Measurements from ENCODE around the gene CUTA. TPM values are rescaled to one million over a fixed set of nuclear protein-coding genes. Genes with fewer than 3 reads are reported as not detected.
A peak's percentile ranks its signal among the peaks of the same experiment; 100 is the strongest.
"Not testable (repeated sequence)": the region's sequence is repeated elsewhere in the genome, so short reads cannot be mapped to it uniquely, and the experiment has no call there.

CUTA gene
- total RNA-seq, 1 experiment from 2014 or later, result 158 TPM

GRCh38 chr6:33397541-33397940 is 20.4 kb downstream of the CUTA start:
- no peak for DNase-seq
- H3K4me3 ChIP-seq, result no peak overlapping the region
- H3K9me3 ChIP-seq, result no peaks in the 10 kb centered on the region
- no peaks in the 10 kb centered on the region for H3K27me3 ChIP-seq
- peaks cover 20% of the 10 kb centered on the region for H3K36me3 ChIP-seq

GRCh38 chr6:33392979-33393378 is 24.9 kb downstream of the CUTA start:
- no peaks in the 10 kb centered on the region for H3K9me3 ChIP-seq
- DNase-seq, result no peak
- no peaks in the 10 kb centered on the region for H3K27me3 ChIP-seq
- H3K4me3 ChIP-seq, result peak overlapping the region; percentile 86
- peaks cover 8% of the 10 kb centered on the region for H3K36me3 ChIP-seq

GRCh38 chr6:33392595-33392948 is 25.3 kb downstream of the CUTA start:
- H3K27me3 ChIP-seq, result no peaks in the 10 kb centered on the region
- H3K4me3 ChIP-seq, result peak overlapping the region; percentile 86
- no peak for DNase-seq

GRCh38 chr6:33391922-33392594 is 25.8 kb downstream of the CUTA start:
- H3K36me3 ChIP-seq, result peaks cover 8% of the 10 kb centered on the region
- H3K4me3 ChIP-seq, result peak overlapping the region; percentile 86
- peak; percentile 50 for DNase-seq
- H3K27me3 ChIP-seq, result no peaks in the 10 kb centered on the region
- no peaks in the 10 kb centered on the region for H3K9me3 ChIP-seq

More at GRCh38 chr6:33392595-33392948, 25.3 kb downstream of the CUTA start:
- Histone ChIP-seq H3K9me3 (no peaks in the 10 kb centered on the region), H3K36me3 (peaks cover 8% of the 10 kb centered on the region)

GRCh38 chr6:33391278-33391921 is 26.5 kb downstream of the CUTA start, which contains the start of gene KIFC1:
KIFC1 (plus strand) TSS chr6:33391823; CDS start chr6:33391986, 163 bp downstream.
- no peaks in the 10 kb centered on the region for H3K9me3 ChIP-seq
- peaks cover 8% of the 10 kb centered on the region for H3K36me3 ChIP-seq
- peak; percentile 97 for DNase-seq
- no peaks in the 10 kb centered on the region for H3K27me3 ChIP-seq
- H3K4me3 ChIP-seq, result peak within 1 kb of the TSS; percentile 86

- no peak for DNase-seq
- Histone ChIP-seq H3K4me3 (peak overlapping the region; percentile 20), H3K9me3 (no peaks in the 10 kb centered on the region), H3K36me3 (peaks cover 8% of the 10 kb centered on the region), H3K27me3 (no peaks in the 10 kb centered on the region)
Measured at GRCh38 chr6:33390767-33391277, 27.1 kb downstream of the CUTA start.

GRCh38 chr6:33390173-33390572 is 27.7 kb downstream of the CUTA start:
- DNase-seq, result no peak
- Histone ChIP-seq H3K36me3 (peaks cover 8% of the 10 kb centered on the region), H3K9me3 (no peaks in the 10 kb centered on the region)

GRCh38 chr6:33384581-33385020 is 33.3 kb downstream of the CUTA start:
- no peak for DNase-seq
- H3K27me3 ChIP-seq, result no peaks in the 10 kb centered on the region
- H3K36me3 ChIP-seq, result no peaks in the 10 kb centered on the region
- no peaks in the 10 kb centered on the region for H3K9me3 ChIP-seq
- H3K4me3 ChIP-seq, result no peak overlapping the region

More at GRCh38 chr6:33390173-33390572, 27.7 kb downstream of the CUTA start:
- no peak overlapping the region for H3K4me3 ChIP-seq
- H3K27me3 ChIP-seq, result no peaks in the 10 kb centered on the region

- DNase-seq, result no peak
- Histone ChIP-seq H3K4me3 (no peak overlapping the region), H3K27me3 (no peaks in the 10 kb centered on the region), H3K9me3 (no peaks in the 10 kb centered on the region), H3K36me3 (no peaks in the 10 kb centered on the region)
Measured at GRCh38 chr6:33383427-33384185, 34.3 kb downstream of the CUTA start.

GRCh38 chr6:33380272-33380981 is 37.5 kb downstream of the CUTA start:
- Histone ChIP-seq H3K36me3 (no peaks in the 10 kb centered on the region), H3K27me3 (no peaks in the 10 kb centered on the region), H3K4me3 (no peak overlapping the region), H3K9me3 (no peaks in the 10 kb centered on the region)
- DNase-seq, result no peak

- H3K9me3 ChIP-seq, DNase-seq, H3K36me3 ChIP-seq, H3K4me3 ChIP-seq, H3K27me3 ChIP-seq: not testable (repeated sequence)
Measured at GRCh38 chr6:33379184-33379583, 38.7 kb downstream of the CUTA start.

- no peaks in the 10 kb centered on the region for H3K27me3 ChIP-seq
- H3K4me3 ChIP-seq, result no peak overlapping the region
- no peaks in the 10 kb centered on the region for H3K36me3 ChIP-seq
- no peaks in the 10 kb centered on the region for H3K9me3 ChIP-seq
- DNase-seq, result no peak
Measured at GRCh38 chr6:33377171-33377570, 40.7 kb downstream of the CUTA start.

GRCh38 chr6:33375143-33375671 is 42.7 kb downstream of the CUTA start:
- no peaks in the 10 kb centered on the region for H3K9me3 ChIP-seq
- peak; percentile 72 for DNase-seq
- H3K36me3 ChIP-seq, result no peaks in the 10 kb centered on the region
- no peak overlapping the region for H3K4me3 ChIP-seq
- H3K27me3 ChIP-seq, result no peaks in the 10 kb centered on the region

GRCh38 chr6:33373960-33374910 is 43.7 kb downstream of the CUTA start:
- Histone ChIP-seq H3K27me3 (no peaks in the 10 kb centered on the region), H3K9me3 (no peaks in the 10 kb centered on the region), H3K36me3 (no peaks in the 10 kb centered on the region), H3K4me3 (no peak overlapping the region)
- DNase-seq, result no peak

- Histone ChIP-seq H3K27me3 (no peaks in the 10 kb centered on the region), H3K4me3 (no peak overlapping the region), H3K36me3 (no peaks in the 10 kb centered on the region), H3K9me3 (no peaks in the 10 kb centered on the region)
- DNase-seq, result no peak
Measured at GRCh38 chr6:33372526-33373123, 45.3 kb downstream of the CUTA start.

Data from MG63 (cell line).